Measurements from ENCODE around the gene SMYD3. TPM values are rescaled to one million over a fixed set of nuclear protein-coding genes. Genes with fewer than 3 reads are reported as not detected.
A peak's percentile ranks its signal among the peaks of the same experiment; 100 is the strongest.

The SMYD3 gene
- total and polyA plus RNA-seq, 2 donors (not counting 1 experiment from before 2014, with no cell fraction given) = 69.4 to 83.1 TPM

DNA sequence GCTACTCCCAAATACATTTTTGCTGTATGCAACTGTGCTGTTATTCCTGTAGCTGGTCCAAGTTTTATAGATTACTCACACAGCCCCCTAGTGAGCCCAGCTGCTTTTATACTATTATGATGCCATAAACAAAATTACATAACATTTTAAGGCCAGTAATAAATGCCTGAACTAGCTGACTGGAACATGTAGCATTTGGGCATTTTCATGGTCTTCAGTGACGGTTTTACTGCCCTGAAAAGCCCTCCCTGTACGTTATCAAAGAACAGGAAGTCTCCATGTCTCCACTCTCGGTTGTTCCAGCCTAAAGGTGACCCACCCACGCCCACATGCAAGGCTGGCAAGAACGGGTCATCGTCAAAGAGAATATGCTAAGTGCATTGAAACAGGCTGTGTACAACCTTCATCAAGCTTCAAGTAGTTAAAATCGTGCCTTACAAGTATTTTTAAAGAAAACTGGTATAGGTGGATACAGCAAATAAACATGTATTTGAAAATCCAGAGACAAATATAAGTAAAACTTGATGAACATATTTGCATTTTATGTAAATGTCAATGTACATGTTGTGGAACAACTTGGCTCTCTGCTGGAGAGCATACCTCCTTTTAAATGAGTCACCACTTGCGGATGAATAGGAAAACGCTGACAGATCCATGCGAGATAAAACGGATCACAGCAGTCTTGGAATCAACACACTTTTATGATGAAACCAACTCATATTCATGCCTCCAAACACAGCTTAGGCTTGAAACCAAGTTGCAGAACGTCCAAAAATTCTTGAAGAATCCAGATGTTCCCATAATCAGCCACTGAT, 520.5 kb downstream of the SMYD3 start:
- Histone ChIP-seq H3K36me3 (ENCODE audit: control insufficient read depth, insufficient read depth, low read length) (no peaks in the 10 kb centered on the region), H3K4me1 (ENCODE audit: control insufficient read depth, extremely low read depth, insufficient read depth, low read length) (peaks cover 7% of the 10 kb centered on the region), H3K27ac (ENCODE audit: insufficient read depth, low read length) (peak overlapping the region; percentile 11), H3K4me3 (replicated peaks in 1 of 4; ENCODE audit: control extremely low read depth in 1 of 4, insufficient read depth in 1 of 4, low read depth in 3 of 4, low read length in 4 of 4) (peak overlapping the region in 1 of 4 experiments; percentile 3), H3K9ac (ENCODE audit: insufficient read depth, low read length) (no peak overlapping the region), H2AFZ (ENCODE audit: low read length) (no peak overlapping the region), H4K20me1 (ENCODE audit: control insufficient read depth, extremely low read depth, insufficient read depth, low read length) (no peaks in the 10 kb centered on the region), H3K4me2 (ENCODE audit: extremely low read depth, insufficient read depth, low read length) (peak overlapping the region; percentile 33), H3K9me3 (ENCODE audit: control insufficient read depth, insufficient read depth, low read depth, low read length) (no peaks in the 10 kb centered on the region), H3K27me3 (ENCODE audit: control insufficient read depth, insufficient read depth, low read length) (no peaks in the 10 kb centered on the region), H3K79me2 (ENCODE audit: control insufficient read depth, insufficient read depth, low read length) (no peaks in the 10 kb centered on the region)
- TF ChIP-seq EZH2 (IDR thresholded peaks at IDR 0.05; ENCODE audit: low read length, missing control alignments) = no peak
- TF ChIP-seq, protein P1, sequence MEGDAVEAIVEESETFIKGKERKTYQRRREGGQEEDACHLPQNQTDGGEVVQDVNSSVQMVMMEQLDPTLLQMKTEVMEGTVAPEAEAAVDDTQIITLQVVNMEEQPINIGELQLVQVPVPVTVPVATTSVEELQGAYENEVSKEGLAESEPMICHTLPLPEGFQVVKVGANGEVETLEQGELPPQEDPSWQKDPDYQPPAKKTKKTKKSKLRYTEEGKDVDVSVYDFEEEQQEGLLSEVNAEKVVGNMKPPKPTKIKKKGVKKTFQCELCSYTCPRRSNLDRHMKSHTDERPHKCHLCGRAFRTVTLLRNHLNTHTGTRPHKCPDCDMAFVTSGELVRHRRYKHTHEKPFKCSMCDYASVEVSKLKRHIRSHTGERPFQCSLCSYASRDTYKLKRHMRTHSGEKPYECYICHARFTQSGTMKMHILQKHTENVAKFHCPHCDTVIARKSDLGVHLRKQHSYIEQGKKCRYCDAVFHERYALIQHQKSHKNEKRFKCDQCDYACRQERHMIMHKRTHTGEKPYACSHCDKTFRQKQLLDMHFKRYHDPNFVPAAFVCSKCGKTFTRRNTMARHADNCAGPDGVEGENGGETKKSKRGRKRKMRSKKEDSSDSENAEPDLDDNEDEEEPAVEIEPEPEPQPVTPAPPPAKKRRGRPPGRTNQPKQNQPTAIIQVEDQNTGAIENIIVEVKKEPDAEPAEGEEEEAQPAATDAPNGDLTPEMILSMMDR (conservative IDR thresholded peaks at IDR 0.05 in 1 of 2, IDR thresholded peaks at IDR 0.05 in 1 of 2; ENCODE audit: low read depth in 1 of 2, low read length in 2 of 2) = peak in 1 of 2 donors; percentile 21
- peak; percentile 86 to 89 for DNase-seq (ENCODE audit: low read depth in 2 of 2)

DNA sequence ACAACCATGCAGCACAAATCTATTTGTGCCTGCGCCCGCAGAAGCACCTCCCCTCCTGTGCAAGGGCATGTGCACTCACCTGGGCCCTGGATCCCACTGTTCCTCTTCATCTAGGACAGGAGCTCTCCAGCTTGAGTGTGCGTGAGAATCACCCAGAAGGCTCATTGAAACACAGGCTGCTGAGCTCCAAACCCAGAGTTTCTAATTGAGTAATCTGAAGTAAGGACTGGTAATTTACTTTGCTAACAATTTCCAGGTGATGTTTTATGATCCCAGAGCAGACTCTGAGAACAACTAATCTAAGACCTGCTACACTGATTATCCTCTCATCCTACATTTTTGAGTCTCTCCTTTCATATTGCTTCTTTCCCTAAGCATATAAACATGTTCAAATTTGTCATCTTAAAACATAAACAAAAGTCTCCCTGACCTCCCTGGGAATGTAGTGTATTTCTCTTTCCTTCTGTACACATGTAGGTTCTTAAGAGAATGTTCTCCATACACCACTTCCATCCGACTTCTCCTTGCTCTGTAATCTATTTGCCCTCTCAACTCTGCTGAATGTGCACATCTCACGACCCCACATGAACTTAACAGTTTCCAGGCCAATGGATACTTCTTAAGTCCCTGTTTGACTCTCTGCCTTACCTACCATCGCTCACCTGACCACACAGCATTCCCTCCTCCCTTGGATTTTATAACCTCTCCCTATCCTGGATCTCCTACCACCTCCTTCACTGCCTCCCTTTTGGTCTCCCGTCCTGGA, 522.5 kb downstream of the SMYD3 start:
- Histone ChIP-seq H3K4me3 (replicated peaks in 1 of 4; ENCODE audit: control extremely low read depth in 1 of 4, insufficient read depth in 1 of 4, low read depth in 3 of 4, low read length in 4 of 4) (no peak overlapping the region), H4K20me1 (ENCODE audit: control insufficient read depth, extremely low read depth, insufficient read depth, low read length) (no peaks in the 10 kb centered on the region), H3K36me3 (ENCODE audit: control insufficient read depth, insufficient read depth, low read length) (no peaks in the 10 kb centered on the region), H3K27ac (ENCODE audit: insufficient read depth, low read length) (no peak overlapping the region), H3K9me3 (ENCODE audit: control insufficient read depth, insufficient read depth, low read depth, low read length) (no peaks in the 10 kb centered on the region), H3K79me2 (ENCODE audit: control insufficient read depth, insufficient read depth, low read length) (no peaks in the 10 kb centered on the region), H3K27me3 (ENCODE audit: control insufficient read depth, insufficient read depth, low read length) (no peaks in the 10 kb centered on the region), H3K4me1 (ENCODE audit: control insufficient read depth, extremely low read depth, insufficient read depth, low read length) (peaks cover 7% of the 10 kb centered on the region), H3K4me2 (ENCODE audit: extremely low read depth, insufficient read depth, low read length) (no peak overlapping the region), H3K9ac (ENCODE audit: insufficient read depth, low read length) (no peak overlapping the region), H2AFZ (ENCODE audit: low read length) (no peak overlapping the region)
- peak in 1 of 2 donors; percentile 28 for DNase-seq (ENCODE audit: low read depth in 2 of 2)
- TF ChIP-seq EZH2 (IDR thresholded peaks at IDR 0.05; ENCODE audit: low read length, missing control alignments) = no peak
- TF ChIP-seq, protein P1 (conservative IDR thresholded peaks at IDR 0.05 in 1 of 2, IDR thresholded peaks at IDR 0.05 in 1 of 2; ENCODE audit: low read depth in 1 of 2, low read length in 2 of 2) = no peak

DNA sequence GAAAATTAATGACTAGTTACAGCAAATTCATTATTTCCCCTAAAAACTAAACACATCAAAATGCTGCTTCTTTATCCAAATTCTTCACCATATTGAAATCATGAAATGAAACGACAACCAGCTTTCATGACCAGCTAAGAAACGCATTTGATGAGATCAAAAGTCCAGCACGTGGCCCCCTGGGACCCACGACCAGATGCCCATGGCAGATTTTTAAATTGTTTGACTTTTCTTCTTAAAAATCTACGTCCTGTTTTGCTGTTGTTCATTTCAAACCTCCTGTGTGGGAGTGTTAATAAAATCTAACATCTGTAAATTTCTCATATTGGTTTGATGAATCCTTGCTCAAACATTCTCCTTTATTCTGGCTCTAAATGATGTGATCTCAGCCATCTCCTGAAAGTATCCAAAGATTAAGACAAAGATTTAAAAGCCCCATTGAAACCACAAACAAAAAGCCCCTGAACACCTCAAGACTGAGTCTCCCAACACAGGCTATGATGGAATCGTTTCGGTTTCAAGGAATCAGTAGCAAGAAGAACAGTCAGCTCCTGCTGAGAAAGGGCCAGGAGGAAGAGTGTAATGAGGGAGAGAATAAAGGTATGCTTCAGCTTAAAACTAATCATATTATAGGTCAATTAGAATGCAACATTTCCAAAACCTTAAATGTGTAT, 523.6 kb downstream of the SMYD3 start:
- Histone ChIP-seq H2AFZ (ENCODE audit: low read length) (no peak overlapping the region), H3K4me1 (ENCODE audit: control insufficient read depth, extremely low read depth, insufficient read depth, low read length) (peaks cover 7% of the 10 kb centered on the region), H3K4me3 (replicated peaks in 1 of 4; ENCODE audit: control extremely low read depth in 1 of 4, insufficient read depth in 1 of 4, low read depth in 3 of 4, low read length in 4 of 4) (no peak overlapping the region), H3K27ac (ENCODE audit: insufficient read depth, low read length) (no peak overlapping the region), H3K9ac (ENCODE audit: insufficient read depth, low read length) (no peak overlapping the region), H3K4me2 (ENCODE audit: extremely low read depth, insufficient read depth, low read length) (no peak overlapping the region), H4K20me1 (ENCODE audit: control insufficient read depth, extremely low read depth, insufficient read depth, low read length) (no peaks in the 10 kb centered on the region), H3K36me3 (ENCODE audit: control insufficient read depth, insufficient read depth, low read length) (no peaks in the 10 kb centered on the region), H3K79me2 (ENCODE audit: control insufficient read depth, insufficient read depth, low read length) (no peaks in the 10 kb centered on the region), H3K9me3 (ENCODE audit: control insufficient read depth, insufficient read depth, low read depth, low read length) (no peaks in the 10 kb centered on the region), H3K27me3 (ENCODE audit: control insufficient read depth, insufficient read depth, low read length) (no peaks in the 10 kb centered on the region)
- peak in 1 of 2 donors; percentile 47 for DNase-seq (ENCODE audit: low read depth in 2 of 2)
- TF ChIP-seq, protein P1 (conservative IDR thresholded peaks at IDR 0.05 in 1 of 2, IDR thresholded peaks at IDR 0.05 in 1 of 2; ENCODE audit: low read depth in 1 of 2, low read length in 2 of 2) = no peak
- no peak for TF ChIP-seq EZH2 (IDR thresholded peaks at IDR 0.05; ENCODE audit: low read length, missing control alignments)
